NCI-H82 treated with DMSO at 0.1 percent for 48 hours (cell line): ENCODE data around the gene RAB3A.
A peak's percentile ranks its signal among the peaks of the same experiment; 100 is the strongest.
"Not testable (repeated sequence)": the region's sequence is repeated elsewhere in the genome, so short reads cannot be mapped to it uniquely, and the experiment has no call there.

ENCODE experiments used
- DNase-seq: peaks from one replicate; lab custom pipeline; 2025; ENCODE audit not compliant: unreplicated experiment; lab: John Stamatoyannopoulos, UW

RAB3A gene

DNA sequence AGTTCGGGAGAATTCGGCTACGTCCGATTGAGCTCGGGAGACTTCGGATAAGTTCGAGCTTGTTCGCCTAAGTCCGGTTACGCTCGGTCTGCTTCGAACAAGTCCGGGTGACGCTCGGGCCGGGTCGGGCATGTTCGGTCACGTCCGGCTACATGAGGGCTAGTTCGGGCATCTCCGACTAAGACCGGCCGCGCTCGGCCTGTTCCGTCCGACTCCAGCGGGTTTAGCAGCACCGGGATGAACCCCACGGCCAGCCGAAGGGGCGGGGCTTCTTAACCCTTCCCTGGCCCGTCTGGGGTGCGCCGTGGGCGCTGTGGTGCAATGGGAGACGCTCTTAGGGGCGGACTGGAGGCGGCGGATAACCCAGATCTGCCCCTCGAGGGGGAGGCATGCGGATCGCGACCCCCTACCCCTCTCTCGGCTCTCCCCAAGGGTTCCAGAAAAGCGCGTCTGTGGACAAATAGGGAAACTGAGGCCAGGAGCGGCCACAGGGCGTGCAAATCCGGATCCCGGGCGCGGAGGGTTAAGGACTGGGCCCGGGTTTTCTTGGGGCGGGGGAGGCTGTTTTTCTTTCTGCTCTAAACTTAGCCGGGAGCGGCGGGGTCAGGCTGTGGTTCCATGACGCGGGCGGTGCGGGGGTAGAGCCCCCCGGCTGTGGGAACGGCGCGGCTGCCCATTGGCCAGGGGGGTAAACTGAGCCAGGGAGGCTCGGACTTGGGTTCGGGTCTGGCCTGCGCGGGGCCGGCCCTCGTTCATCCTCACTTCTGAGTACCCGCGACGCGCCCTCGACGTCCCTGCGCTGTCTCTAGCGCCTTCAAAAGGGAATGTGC lies 20.9 kb upstream of the RAB3A start:
- peak; percentile 98 for DNase-seq

- peak; percentile 89 for DNase-seq
Measured at GRCh38 chr19:18223860-18224524, 20.1 kb upstream of the RAB3A start.

- no peak for DNase-seq
Measured at GRCh38 chr19:18221815-18222725, 18.2 kb upstream of the RAB3A start.

DNA sequence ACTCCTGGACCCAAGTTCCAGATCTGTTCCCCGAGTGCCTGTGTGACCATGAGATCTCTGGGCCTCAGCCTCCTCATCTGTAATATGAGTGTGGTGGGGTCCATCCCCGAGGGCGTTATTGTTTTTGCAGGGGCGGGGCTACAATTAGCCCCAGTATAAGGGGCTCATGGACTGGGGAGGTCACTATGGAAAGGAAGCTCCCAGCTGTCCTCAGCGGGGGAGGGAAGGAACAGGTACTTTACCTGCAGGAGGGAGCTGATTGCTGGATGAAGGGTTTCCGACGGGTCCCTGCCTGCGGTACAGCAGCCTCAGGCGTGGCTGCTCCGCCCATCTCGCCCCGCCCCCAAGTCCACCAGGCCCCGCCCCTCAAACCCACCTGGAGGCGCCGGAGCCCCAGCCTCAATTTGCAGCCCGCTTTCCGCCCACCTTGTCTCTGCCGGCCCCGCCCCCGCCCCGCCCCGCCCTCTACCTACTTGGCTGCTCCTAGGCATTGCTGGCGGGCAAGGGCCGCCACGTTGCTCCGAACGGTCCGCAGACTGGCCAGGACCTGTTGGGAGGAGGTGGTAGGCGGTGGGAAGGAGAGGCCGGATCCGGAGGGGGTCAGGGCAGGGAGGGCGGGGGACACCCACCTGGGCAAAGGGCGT lies 16.9 kb upstream of the RAB3A start:
- DNase-seq: no peak

- DNase-seq: no peak
Measured at GRCh38 chr19:18219911-18220631, 16.2 kb upstream of the RAB3A start.

GRCh38 chr19:18218600-18218999 lies 14.8 kb upstream of the RAB3A start:
- DNase-seq: no peak

DNA sequence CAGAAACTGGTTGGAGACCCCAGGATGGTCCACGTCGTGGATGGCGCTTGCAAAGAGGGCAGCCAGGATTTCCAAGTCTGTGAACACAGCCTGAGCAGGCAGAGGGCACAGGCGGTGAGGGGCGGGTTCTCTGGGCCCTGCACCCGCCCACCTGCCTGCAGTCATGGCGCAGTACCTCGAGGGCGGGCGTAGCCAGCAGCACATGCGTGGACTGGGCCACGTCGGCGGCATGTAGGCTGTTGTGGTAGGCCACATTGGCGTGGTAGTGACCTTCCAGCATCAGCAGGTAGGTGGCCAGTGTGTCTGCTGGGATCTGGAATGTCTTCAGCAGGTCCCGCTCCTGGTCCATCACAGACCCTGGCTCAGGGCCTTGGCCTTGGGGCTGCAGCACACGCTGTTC lies 14.3 kb upstream of the RAB3A start:
- no peak for DNase-seq

DNA sequence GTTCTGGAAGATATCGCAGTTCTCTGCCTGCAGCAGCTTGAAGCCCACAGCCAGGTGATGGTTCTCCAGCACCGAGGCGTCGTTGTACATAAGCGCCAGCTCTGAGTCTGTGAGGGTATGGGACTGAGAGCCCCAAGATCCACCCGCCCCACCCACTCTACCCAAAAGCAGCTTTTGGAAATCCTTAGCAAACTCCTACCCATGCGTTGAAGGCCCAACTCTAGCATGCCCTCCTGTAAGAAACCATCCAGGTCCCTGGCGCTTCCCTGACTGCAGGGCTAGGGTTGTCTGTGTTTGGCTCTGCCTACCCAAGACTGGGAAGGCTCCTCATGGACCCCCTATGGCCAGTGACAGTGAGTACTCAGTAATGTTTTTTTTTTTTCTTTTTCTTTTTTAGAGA lies 12.9 kb upstream of the RAB3A start:
- no peak for DNase-seq

DNA sequence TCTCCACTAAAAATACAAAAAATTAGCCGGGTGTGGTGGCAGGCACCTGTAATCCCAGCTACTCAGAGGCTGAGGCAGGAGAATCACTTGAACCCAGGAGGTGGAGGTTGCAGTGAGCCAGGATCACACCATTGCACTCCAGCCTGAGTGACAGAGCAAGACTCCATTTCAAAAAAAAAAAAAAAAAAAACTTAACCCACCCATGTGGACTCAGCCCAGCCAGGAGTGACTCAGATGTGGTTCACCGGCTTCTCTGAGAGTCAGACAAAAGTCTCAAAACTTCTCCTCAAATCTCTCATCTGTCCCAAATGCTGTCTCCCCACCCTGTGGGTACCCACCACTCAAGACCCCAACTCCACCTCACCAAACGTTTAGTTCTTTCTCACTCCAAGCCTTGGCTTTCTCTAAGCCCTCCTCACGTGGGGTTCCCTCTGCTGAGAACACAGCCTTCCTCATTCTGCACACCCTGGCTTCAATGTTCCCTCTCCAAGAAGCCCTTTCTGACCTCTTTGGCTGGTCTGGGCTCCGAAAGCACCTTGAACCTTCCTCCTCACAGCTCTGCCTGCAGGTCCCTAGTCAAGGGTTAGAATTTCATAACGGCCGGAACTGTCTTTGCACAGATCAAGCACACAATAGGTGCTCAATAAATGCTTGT lies 11.1 kb upstream of the RAB3A start:
- DNase-seq: no peak

GRCh38 chr19:18211683-18212082 lies 7.8 kb upstream of the RAB3A start:
- DNase-seq: no peak

DNA sequence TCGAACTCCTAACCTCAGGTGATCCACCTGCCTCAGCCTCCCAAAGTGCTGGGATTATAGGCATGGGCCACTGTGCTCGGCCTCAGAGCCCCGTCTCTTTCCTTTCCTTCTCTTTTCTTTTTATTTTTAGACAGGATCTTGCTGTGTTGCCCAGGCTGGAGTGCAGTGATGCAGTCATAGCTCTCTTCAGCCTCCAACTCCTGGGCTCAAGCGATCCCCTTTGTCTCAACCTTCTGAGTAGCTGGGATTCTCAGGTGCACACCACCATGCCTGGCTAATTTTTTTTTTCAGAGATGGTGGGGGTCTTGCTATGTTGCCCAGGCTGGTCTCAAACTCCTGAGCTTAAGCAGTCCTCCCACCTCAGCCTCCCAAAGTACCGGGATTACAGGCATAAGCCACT lies 6.1 kb upstream of the RAB3A start:
- not testable (repeated sequence) for DNase-seq

DNA sequence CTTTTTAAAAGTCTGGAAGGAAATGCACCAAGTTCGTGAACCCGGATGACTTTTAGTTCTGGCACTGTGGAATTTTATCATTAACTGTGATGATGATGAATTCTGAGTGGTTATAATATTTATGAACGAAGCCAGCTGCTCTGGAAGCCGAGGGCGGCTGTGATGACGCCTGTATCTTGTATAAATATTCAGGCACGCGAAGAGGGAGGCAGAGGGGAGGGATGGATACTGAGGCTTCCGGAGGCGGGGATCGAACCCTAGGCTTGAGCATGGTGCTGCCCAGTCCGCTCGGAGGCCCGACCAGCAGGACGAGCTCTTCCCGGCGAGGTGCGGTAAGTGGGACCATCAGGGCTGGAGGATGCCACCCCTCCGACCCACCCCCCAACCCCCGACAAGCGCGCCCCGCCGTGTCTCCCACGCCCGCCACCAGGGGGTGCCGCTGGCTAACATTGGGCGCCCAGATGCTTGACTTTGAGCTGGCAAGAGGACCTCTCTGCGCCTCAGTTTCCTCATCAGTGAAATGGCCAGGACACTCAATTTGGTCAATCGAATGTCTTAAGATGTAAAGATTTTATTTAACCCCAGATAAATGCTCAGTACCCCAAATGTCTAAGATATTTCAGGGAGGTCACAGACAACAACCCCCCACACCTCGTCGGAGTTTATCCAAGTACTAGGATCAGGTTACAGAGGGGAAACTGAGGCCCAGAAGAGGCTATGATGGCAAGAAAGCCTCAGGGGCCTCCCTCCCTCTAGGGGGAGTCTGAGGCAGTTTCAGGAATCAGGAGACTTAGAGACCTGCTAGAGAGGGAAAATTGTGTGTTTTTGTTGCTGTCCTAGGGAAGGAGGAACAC lies 4.5 kb upstream of the RAB3A start:
- peak; percentile 22 for DNase-seq

GRCh38 chr19:18206018-18206417 lies 2.2 kb upstream of the RAB3A start:
- DNase-seq: no peak

- peak; percentile 67 for DNase-seq
Measured at GRCh38 chr19:18205200-18205892, 1.5 kb upstream of the RAB3A start.

DNA sequence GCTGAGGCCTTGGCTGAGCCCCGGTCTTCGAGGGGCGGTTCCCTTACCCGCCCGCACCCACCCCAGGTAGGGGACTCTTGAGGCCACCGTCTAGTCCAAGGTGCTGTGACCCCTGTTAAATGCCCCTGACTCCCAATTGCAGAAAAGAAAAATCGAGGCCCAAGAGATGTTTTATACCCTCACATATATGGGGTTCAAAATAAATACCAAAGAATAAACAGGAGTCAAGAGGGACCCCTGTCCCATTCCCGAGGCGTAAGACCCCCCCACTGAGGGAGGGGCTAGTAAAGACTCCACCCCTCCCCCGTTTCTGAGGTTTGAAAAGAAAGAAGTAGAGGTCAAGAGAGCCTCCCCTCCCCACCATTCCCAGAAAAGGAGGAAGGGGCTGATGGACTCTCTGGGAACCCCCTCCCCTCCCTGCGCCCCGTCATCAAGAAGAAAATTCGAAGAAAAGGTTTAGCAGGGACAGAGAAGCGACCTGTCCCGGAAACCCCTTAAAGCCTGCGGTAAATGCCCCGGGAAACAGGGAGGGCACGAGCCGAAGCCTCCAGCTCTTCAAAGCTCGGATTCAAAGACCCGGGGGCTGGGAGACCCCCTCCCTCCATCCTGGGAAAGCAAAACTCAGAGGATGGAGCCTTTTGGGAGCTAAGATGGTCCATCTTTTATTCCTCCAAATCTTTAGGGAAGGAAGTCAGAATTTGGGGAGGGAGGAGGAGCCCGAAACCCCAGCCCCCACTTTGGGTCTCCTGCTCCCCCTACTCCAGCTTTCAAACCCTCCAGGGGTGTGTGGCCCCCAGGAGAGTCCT lies 755 bp upstream of the RAB3A start:
- DNase-seq: no peak

DNA sequence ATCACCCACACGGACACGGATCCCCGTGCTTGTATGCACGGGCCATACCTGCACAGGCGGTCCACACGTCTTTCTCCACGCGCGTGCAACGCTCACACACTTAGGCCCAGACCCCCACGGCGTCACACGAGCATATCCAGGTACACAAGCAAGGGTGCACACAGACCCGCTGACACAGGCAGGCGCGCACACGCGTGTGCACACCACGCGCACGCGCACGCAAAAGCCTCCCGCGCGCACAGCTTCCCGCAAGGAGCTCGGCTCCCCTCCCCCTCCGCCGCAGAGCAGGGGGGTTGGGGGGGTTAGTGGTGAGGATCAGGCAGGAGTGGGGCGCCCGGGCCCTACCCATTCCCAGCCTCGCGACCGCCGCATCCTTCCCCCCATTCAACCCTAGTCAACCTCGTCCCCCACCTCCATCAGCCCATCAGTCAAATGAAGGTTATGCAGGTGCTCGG lies 407 bp downstream of the RAB3A start:
- no peak for DNase-seq

GRCh38 chr19:18202778-18203407 lies 949 bp downstream of the RAB3A start:
- no peak for DNase-seq
